GM19467 (cell line): ENCODE measurements around the gene CUL7.
A peak's percentile ranks its signal among the peaks of the same experiment; 100 is the strongest.

Experiments used
- ATAC-seq: cut with Tn5 transposase; IDR thresholded peaks from one replicate; pipeline ENCODE4 v1.9.1; 2021; ENCODE audit warnings: mild to moderate bottlenecking, moderate library complexity; ENCODE audit not compliant: unreplicated experiment

The CUL7 gene

DNA sequence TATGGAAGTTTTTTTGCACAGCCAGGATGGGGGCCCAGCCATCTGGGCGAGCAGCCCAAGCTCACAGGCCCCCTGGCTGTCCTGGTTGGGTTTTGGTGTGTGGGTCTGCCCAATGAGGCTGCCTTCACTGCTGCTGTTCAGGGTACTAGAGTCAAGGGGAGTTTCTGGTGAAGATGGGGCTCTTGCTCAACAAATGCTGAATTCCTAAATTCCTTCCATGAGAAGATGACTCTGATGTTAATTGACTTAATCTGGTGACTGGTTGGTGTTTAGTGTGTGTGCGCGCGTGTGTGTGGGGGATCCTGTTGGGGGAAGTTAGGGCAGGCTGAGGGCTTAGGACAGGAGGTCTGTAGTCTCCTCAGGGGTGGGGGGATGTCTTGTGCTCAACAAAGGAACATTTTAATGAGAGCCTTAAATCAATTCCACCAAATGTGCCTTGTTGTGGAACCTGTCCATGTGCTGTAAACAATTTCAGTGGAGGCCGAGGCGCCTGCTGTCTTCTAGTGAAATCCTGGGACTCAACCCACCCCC lies 24.4 kb upstream of the CUL7 start:
- no peak for ATAC-seq

DNA sequence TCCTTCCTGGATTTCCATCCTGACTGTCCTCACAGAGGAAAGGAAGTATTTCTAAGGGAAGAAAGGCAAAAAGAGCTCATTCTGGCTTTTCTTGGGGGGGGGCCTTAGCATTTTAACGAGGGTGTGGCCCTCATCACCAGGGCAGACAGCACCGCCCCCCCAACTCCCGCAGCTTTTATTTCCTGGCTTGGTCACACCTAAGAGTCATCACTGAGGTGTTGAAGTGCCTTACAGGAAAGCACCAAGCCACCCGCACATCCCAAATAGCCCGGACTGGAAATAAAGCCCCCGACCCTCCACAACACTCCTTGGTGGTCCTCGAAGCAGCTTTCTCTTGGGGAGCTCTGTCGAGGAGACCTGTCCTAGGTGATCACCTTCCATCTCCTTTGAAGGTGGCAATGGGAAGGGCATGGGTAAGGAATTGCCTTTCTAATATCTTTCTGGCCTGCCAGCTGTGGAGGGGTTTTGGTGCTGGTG lies 23.7 kb upstream of the CUL7 start:
- no peak for ATAC-seq

DNA sequence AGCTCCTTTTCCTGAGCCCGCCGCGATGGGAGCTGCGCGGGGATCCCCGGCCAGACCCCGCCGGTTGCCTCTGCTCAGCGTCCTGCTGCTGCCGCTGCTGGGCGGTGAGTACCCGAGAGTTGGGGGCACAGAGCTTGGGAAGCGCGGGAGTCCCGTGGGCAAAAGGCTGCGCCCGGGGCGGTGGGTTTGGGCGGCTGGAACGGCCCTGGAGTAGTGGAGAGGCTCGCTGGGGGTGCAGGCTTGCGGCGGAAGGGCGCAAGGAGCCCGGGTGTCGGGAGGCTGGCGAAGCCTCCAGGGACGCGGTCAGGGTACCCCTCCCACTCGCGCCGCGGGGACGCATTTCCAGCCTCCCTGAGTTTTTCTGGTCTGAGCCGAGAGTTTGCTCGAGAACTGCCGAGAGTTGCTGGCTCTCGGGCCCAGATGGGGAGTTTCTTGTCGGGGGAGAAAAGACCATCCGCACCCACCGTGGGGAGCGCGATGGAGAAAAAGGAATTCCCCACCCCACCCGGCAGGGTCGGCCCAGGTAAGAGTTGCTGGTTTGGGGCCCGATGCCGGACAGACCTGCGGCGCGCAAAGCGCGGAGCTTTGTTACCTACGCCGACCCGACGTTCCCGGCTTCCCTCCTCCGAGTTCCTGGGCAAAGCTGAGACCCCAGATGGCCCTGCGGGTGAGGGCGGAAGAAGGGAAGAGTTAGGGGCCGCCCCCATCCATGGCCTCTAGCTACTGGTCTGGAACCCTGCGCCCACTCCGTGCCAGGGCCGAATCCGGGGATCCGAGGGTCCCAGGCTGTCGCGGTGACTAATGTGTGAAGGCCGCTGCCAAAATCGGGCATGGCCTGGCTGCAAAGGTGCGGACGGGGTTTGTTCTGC lies 23.0 kb upstream of the CUL7 start:
- no peak for ATAC-seq

DNA sequence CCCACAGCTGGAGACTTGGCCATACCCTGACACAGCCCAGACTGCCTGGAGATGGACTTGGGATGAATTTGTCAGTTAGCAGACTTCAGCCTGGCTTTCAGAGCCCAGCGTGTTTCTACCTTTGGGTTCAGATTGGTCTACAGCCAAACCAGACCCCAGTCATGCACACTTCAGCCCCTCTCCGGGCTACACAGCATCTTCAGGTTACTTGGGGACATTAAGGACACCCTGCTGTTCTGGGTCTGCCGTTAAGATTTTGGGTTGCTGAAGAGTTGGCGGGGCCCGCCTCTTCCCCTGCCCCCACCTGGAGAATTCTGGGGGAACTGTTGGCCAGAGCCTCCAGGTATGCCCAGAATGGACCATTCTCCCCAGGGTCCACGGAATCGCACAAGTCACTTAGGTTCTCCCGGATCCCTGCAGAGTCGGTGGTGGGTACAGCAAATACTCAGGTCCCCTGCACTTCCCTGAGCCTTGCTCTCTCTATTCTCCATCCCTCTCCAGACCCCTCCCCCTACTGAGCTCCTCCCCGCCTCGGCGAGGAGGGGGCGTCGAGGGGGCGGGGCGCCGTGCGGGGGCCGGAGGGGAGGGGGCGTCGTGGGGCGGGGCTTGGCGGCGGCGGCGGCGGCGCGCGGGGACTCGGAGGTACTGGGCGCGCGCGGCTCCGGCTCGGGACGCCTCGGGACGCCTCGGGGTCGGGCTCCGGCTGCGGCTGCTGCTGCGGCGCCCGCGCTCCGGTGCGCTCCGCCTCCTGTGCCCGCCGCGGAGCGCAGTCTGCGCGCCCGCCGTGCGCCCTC lies 22.2 kb upstream of the CUL7 start, which contains the start of gene PTK7:
TSS of gene PTK7 (plus strand) at position 645 of the 794 bp plus-strand sequence. CDS start 175 bp downstream, outside the sequence.
- ATAC-seq: no peak

DNA sequence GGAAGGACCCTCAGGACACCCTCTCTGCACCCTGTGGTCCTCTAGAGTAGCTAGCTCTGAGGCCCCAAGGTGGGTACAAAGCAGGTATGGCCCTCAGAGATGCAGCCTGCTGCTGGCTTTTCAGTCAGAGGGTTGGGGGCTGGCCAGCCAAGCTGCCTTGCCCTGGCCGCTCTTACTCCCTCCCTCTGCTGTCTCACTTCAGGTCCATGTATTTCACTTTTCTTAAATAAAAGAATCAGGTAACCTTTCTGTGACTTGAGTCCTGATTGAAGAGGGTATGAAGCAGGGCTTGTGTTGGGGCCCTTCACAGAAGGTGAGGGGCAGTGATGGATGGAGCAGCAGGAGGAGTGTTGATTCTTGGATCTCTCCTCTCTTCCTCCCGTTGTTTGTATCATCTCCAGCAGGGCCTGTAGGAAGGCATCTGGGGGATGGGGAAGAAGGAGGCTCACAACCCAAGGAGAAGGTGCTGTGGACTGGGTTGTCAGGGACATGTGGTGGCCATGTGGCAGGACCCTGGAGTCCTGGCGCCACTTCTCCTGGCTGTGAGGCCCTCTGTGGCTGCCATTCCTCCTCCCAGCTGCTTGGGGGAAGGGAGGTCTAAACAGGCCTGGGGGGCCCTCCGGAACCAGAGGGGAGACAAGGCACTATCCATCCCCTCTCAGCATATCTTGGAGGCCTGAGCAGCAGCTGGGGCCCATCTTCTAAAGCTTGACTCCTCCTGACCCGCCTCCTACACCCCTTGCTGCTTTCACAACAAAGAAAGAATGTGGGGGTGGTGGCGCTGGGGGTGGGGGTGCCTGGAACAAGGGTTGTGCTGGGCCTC lies 21.4 kb upstream of the CUL7 start:
- ATAC-seq: no peak

DNA sequence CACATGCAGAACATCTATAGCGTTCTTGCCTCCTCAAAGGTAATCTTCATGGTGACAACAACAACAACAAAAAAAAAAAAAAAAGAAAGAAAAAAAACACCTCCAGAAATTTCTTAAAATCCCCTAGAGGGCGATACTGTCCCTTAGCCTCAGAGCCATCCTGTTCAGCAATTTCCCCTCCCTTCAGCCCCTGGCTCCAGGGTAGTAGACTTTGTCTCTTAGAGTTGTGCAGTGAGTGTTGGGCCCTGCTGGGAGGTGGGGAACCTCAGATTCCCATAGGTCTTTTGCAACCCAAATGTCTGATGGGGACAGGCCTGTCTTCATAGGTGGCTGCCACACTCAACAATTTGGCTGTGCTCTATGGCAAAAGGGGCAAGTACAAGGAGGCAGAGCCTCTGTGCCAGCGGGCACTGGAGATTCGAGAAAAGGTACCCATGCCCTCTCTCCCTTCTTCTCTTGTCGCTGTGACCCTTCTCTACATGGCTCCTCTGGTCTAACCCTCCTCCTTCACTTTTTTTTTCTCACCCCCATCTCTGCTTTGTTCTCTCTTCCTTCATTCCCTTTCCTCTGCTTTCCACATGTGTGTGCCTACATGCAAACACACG lies 16.5 kb upstream of the CUL7 start:
- ATAC-seq: no peak

DNA sequence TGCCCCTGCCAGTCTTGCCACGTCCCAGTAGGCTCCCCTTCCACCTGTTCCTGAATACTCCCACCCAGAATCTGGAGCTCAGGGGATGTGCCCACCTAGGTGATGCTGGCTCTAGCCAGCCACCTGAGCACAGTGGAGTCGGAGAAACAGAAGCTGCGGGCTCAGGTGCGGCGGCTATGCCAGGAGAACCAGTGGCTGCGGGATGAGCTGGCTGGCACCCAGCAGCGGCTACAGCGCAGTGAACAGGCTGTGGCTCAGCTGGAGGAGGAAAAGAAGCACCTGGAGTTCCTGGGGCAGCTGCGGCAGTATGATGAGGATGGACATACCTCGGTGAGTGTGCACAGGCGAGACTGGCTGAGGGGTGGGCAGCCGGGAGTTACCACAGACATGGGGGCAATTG lies 9.2 kb upstream of the CUL7 start:
- no peak for ATAC-seq

DNA sequence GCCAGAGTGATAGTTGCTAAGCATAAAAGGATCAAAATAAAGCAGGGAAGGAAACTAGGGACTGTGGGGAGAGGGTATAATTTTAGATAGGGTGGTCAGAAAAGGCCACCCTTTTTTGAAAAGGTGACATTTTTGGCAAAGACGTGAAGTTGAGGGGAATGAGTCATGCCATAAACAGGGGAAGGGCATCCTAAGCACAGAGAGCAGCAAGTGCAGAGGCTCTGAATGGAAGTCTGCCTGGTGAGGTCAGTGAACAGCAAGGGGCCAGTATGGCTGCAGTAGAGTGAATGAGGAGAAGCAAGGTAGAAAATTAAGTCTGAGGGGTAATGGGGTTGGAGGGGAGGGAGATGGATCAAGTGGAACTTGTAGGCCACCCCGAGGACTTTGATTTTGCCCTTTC lies 8.2 kb upstream of the CUL7 start:
- no peak for ATAC-seq

DNA sequence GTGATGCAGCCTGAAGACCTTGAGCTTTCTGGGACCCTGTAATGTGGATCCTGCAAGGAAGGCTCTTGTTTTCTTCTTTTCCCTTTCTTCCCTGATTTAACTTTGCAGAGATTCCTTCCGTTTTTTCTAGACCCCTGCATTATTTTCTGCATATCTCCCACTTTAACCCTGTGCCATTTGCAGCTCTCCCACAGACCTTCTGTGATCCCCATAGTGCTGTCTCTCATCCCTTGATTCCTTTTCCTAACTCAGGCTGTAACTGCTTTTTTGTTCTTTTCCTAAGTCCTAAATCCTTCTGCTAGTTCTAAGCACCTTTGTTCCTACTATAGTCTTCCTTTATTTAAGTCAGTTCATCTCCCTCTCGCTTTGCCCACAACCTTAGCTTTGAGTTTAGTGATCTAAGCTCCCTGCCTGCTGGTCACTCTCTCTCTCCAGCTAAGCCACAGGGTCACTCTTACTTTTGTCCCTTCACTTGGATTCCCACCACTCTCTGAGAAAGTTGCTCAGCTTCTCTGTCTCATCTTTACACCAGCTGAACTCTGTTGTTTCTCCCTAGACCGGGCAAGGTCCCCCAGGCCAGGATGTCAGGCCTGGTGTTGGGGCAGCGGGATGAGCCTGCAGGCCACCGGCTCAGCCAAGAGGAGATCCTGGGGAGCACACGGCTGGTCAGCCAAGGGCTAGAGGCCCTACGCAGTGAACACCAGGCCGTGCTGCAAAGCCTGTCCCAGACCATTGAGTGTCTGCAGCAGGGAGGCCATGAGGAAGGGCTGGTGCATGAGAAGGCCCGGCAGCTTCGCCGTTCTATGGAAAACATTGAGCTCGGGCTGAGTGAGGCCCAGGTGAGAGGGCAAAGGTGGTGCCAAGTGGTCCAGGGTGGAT lies 7.3 kb upstream of the CUL7 start:
- no peak for ATAC-seq

DNA sequence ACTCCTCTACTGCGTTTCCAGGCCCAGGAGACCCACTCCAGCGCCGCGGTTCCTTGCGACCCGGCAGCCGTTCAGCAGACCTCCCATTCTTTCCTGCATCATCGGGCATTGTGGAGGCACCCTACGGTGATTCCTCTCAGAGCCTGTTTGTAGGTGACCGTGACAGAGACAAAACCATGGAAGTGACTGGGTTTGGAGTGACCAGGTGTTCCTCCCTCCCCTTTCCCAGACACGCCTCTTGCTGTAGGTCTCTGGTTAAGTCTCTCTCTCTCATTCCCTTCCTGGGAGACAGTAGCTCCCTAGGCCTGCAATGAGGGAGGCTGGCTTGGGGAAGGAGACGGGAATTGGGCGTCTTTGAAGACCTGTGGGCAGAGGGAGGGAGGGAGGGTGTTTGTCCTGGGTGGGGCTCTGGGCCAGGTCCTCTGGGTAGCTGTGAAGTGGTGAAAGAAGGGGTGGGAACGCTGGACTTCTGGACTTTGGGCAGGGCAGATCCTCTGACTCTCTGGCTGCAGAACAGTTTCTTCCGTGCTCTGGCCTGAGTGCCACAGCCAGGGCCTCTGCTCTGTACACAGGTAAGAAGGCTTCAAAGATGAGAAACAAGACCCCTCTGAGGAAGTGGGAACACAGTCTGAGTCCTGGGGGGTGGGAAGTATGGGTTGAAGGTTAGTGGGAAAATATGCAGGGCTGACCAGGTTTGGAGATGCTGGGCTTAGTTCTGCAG lies 6.5 kb upstream of the CUL7 start:
- peak; percentile 4 for ATAC-seq

DNA sequence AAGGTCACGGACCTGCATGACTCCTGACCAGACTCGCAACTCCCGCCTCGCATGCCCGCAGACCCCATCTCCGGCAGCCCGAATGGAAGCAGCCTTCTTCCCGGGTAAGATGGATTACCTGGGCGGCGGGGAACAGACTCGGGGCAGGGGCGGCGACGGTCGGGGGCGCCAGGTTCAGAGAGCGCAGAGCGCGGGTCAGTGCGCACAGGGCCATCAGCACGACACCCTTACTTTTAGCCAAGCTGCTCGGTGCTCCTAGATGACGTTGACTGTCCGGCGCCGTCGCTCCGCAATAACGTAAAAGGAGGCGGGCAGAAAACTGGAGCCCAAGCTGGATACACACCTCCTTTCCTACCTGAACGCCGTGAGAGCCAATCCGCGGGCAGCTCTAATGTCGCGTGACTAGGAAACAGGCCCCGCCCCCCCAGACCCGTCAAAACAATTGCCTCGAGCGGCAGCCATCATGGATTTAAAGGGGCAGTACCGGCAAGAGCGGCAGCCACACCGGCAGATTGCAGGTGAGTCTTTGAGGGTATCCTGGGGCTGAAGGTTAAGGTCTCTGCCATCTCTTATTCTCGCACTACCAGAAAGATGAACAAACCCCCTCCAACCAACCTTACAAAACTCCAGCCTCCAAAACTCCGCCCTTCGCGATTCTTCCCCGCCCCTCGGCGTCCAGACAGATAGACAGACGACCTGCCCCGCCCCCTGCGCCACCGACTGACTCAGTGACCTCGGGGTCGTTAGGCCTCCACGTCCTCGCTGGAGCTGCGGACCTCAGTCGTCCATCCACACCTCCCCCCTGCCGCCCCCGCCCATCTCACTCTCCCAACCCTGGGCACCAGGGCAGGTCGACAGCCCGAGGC lies 5.8 kb upstream of the CUL7 start, which contains the start of the genes KLC4 and MRPL2:
TSS of gene KLC4 (plus strand) at position 464 of the 866 bp plus-strand sequence. CDS start 1,705 bp downstream, outside the sequence.
TSS of gene MRPL2 (minus strand) at position 267 of the 866 bp plus-strand sequence. CDS start at position 214, 53 bp downstream.
- peak; percentile 83 for ATAC-seq

DNA sequence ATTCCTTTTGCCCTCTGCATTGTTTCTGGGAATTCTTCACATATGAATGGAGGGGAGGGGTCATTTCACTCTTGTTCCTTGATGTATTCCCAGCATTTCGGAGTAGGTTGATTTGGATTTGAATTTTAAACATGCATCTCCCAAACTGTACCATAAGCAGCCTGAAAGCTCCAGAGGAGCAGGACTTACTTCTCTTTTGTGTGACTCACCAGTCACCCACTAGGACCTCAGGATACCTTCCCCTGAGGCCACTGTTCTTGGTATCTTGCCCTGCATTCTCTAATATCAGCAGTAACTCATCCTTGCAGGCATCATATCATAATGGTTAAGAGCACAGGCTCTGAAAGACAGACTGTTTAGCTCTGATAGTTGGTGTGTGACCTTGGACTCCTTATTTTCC lies 4.9 kb upstream of the CUL7 start:
- ATAC-seq: no peak

DNA sequence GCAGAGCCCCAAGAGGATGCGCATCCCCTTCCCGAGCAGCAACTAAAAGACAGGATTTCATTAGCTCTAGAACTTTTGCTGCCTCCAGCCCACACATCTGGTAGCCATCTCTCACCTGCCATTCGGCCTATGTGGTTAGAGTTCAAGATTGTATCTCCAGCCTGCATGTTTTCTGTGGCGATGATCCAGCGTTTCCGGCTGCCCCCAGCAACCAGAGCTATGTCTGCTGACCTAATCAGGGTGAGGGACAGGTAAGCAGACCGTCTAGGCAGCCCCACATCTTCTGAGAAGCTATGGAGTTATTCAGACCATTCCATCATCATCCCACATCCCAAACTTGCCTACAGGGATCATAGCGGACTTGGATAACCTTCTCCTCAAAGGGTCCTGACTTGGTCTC lies 2.3 kb upstream of the CUL7 start:
- ATAC-seq: no peak

DNA sequence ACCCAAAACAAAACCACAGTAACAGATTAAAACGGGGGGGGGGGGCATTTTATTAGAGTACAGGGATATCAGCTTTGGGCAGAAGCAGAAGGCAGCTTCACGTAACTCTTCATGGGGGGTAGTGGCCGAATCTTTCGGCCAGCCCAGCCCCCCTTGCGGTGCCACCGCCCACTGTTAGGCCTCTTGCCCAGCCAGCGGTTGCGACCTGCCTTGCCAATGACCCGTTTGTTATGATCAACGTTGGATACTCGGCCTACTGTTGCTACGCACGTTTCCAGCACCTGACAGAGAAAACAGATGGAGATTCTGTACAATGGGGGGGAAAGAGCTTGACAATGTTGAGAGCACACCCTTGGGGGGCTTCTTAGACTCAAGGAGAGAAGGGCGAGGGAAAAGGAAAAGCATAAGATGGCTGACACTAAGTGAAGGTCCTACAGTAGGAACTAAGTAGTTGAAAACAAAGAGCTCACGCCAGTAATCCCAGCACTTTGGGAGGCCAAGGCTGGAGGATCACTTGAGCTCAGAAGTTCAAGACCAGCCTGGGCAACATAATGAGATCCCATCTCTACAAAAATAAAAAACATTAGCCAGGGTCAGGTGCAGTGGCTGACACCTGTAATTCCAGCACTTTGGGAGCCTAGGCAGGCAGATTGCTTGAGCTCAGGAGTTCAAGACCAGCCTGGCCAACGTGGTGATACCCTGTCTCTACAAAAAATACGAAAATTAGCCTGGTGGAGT lies 724 bp upstream of the CUL7 start:
- no peak for ATAC-seq

DNA sequence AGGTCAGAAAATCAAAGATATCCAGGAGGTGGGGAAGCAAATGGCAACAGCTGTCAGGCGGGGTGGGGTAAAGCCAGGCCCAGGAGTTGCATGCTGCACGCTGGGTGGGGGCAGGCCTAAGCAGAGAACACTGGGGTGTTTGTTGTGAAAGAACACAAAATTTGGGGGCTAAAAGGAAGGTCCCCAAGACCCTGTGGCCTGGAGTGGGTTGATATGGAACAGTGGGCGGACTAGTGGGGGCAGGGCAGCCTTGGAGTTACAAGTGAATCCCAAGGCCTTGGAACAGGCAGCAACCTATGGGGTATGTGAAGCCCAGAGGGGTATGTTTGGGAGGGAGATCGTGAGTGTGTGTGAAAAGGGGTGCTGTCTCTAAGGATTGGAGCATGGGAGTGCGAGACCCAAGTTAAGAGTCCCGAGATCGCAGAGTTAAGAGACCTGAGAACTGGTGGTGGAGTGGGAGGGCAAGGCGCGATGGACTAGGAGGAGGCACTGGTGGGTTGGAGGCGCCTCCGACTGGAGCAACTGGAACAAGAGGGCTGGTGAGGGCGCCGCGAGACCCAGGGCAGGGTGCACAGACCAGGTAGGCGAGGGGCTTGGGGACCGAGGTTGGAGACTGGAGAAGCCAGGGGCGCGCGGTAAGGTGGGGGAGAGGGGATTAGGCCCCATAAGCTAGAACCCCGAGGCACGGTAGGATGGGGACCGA lies 658 bp downstream of the CUL7 start:
- no peak for ATAC-seq

DNA sequence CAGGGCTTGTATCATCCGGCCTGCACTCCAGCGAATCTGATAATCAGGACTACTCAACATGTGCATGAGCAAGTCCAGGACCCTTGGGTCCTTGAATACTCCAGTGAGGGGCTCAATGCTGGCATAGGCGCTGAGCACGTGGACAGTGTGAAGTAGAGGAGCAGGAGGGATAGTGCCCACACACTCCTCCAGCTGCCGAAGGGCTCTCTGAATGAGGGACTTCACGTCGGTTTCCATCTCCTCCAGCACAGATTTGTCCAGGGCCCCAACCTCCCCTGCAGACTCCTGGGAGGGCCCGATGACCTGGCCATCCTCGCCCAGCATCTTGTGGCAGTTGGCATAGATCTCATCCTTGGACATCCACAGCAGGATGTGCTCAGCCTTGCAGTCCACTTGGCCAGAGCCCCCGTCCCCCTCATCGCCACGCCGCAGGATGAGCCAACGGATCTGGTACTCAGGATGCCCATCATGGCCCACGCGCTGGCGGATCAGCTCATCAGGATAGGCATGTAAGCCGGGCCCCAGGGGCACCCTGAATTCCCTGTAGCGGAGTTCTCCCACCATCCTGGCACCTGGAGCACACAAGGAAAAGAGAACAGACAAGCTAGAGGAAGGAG lies 1.3 kb downstream of the CUL7 start:
- ATAC-seq: no peak
